ES-I3 (cell line): ENCODE data around the gene STK16.
"Not testable (repeated sequence)": the region's sequence is repeated elsewhere in the genome, so short reads cannot be mapped to it uniquely, and the experiment has no call there.

Experiments
- H3K36me3 ChIP-seq: 2 replicates; pipeline ENCODE4 v1.6.1; 2013; ENCODE audit warnings: mild to moderate bottlenecking, low read length, control low read depth, moderate library complexity; ENCODE audit not compliant: insufficient read depth
- H3K4me1 ChIP-seq: 2 replicates; pipeline ENCODE4 v1.6.1; 2013; ENCODE audit warnings: mild to moderate bottlenecking, control low read depth, low read length; ENCODE audit not compliant: insufficient read depth
- H3K9ac ChIP-seq: 2 replicates; pipeline ENCODE4 v1.6.1; 2013; ENCODE audit warnings: low read depth, mild to moderate bottlenecking, low read length, moderate library complexity
- H3K9me3 ChIP-seq: 2 replicates; pipeline ENCODE4 v1.6.1; 2013; ENCODE audit warnings: mild to moderate bottlenecking, low read length, moderate library complexity; ENCODE audit not compliant: control insufficient read depth, insufficient read depth

STK16 gene, protein sequence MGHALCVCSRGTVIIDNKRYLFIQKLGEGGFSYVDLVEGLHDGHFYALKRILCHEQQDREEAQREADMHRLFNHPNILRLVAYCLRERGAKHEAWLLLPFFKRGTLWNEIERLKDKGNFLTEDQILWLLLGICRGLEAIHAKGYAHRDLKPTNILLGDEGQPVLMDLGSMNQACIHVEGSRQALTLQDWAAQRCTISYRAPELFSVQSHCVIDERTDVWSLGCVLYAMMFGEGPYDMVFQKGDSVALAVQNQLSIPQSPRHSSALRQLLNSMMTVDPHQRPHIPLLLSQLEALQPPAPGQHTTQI

DNA sequence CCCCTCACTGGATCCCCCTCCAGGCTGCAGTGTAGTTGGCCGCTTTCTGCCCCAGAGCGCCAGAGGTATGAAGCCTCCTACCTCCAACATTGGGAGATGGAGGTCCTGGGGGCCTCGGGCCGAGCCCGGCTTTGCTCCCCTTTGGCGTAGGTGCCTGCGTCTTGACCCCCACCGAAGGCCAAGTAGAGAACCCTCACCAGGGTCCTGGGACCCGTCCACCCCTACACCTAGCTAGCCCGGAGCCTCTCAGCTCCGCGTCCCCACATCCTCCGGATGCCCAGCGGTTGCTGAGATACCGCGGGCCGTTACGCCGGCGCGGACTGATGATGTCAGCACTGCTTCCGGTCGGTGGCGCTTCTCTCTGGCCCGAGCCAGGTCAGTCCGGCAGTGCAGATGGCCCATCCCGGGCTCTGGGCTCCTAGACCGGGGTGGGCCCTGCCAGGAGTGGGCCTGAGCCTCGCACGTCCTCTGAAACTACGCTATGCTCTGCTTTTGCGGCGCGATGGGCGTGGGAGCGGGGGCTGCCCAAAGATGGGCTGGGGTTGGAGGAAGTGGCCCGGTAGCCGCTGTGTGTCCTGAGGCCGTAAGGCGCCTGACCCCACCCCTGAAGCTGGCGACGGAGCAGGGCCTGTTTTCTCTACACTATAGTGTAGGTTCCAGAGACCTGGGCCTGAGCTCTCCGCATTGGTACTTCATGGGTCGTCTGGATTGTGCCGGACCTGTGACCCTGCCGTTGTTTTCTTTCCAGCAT lies at the start of gene STK16, which contains the start of gene GLB1L:
Gene STK16 (plus strand): TSS at position 332 of the 751 bp plus-strand sequence. CDS start 521 bp downstream, outside the sequence.
Gene GLB1L (minus strand): TSS at position 297 of the 751 bp plus-strand sequence. CDS start 1,871 bp downstream, outside the sequence.
- Histone ChIP-seq H3K9ac (peak within 1 kb of the TSS; percentile 79), H3K36me3 (0 out of 2 replicates have a peak, but pooled peaks cover 6% of the 10 kb centered on the region), H3K4me1 (peaks cover 23% of the 10 kb centered on the region), H3K9me3 (no peaks in the 10 kb centered on the region)

DNA sequence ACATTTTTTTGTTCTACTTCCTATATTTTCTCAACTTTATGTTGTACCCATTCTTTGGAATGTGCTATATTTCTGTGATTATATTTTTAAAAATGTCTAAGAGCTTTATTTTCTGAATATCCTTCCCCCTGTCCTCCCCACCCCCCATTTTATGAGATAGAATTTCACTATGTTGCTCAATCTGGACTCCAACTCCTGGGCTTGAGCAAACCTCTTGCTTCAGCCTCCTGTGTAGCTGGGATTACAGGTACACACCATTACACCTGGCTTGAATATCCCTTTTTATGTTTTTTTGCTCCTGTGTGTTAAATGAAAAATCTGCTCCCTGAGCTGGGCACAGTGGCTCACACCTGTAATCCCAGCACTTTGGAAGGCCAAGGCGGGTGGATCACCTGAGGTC lies 47.9 kb upstream of the STK16 start:
- Histone ChIP-seq H3K9me3 (no peaks in the 10 kb centered on the region), H3K36me3 (no peaks in the 10 kb centered on the region)

DNA sequence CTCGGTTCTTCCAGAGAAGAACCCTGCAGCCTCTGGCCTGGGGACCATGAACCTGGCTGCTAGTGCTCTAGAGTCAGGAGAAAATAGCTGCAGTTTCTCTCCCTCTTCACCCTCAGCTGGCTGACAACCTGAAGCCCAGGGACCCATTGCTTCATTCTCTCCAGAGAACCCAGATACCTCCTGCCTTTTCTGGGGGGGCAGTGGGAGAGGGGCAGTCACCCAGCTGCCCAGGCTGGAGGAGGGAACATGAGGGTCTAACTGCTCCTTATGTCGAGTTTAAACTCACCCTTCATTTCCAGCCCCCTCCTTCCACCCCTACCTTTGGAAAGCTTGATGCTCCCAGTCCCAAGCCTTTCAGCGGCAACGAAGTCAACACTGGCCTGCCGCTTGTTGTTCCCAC lies 46.3 kb upstream of the STK16 start:
- Histone ChIP-seq H3K36me3 (no peaks in the 10 kb centered on the region), H3K4me1 (peaks cover 3% of the 10 kb centered on the region; the same call in 1 of the 2 replicates), H3K9me3 (no peaks in the 10 kb centered on the region), H3K9ac (no peak overlapping the region)

More for the DNA sequence above, 47.9 kb upstream of the STK16 start:
- peaks cover 3% of the 10 kb centered on the region; the same call in 1 of the 2 replicates for H3K4me1 ChIP-seq
- no peak overlapping the region for H3K9ac ChIP-seq

DNA sequence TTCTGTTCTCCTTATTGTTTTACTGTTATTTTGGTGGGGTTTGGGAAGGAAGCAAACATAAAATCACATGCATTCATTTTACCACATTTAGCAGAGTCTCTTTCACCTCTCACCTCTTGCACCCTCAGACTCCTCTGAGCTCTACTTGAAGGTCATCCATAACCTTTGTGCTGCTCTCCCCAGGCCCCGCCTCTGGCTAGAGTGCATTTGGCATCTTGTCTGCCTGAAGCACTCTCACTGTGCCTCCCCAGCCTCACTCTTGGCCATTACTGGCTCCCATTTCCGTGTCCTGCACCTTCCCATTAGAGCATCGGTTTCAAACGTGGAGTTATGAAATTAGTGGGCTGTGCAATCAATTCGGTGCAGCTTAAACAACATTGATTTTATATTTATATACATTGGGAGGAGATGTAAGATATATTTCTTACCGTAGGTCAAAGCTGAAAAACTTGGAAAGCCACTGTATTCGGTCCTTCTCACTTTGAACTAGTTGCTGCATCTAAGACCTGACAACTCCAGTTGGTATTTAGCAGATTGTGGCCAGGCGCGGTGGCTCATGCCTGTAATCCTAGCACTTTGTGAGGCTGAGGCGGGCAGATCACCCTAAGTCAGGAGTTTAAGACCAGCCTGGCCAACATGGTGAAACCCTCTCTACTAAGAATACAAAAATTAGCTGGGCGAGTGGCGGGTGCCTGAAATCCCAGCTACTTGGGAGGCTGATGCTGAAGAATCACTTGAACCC lies 45.6 kb upstream of the STK16 start:
- Histone ChIP-seq H3K9me3 (no peaks in the 10 kb centered on the region), H3K4me1 (peaks cover 3% of the 10 kb centered on the region; the same call in 1 of the 2 replicates), H3K9ac (no peak overlapping the region), H3K36me3 (no peaks in the 10 kb centered on the region)

DNA sequence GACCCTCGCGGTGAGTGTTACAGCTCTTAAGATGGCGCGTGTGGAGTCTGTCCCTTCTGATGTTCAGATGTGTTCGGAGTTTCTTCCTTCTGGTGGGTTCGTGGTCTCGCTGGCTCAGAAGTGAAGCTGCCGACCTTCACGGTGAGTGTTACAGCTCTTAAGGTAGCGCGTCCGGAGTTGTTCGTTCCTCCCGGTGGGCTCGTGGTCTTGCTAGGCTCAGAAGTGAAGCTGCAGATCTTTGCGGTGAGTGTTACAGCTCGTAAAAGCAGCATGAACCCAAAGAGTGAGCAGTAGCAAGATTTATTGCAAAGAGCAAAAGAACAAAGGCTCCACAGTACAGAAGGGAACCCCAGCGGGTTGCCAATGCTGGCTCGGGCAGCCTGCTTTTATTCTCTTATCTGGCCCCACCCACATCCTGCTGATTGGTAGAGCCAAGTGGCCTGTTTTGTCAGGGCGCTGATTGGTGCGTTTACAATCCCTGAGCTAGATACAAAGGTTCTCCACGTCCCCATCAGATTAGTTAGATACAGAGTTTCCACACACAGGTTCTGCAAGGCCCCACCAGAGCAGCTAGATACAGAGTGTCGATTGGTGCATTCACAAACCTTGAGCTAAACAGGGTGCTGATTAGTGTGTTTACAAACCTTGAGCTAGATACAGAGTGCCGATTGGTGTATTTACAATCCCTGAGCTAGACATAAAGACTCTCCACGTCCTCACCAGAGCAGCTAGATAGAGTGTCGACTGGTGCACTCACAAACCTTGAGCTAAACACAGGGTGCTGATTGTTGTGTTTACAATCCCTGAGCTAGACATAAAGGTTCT lies 44.6 kb upstream of the STK16 start:
- not testable (repeated sequence) for H3K9ac ChIP-seq, H3K36me3 ChIP-seq, H3K9me3 ChIP-seq, H3K4me1 ChIP-seq

DNA sequence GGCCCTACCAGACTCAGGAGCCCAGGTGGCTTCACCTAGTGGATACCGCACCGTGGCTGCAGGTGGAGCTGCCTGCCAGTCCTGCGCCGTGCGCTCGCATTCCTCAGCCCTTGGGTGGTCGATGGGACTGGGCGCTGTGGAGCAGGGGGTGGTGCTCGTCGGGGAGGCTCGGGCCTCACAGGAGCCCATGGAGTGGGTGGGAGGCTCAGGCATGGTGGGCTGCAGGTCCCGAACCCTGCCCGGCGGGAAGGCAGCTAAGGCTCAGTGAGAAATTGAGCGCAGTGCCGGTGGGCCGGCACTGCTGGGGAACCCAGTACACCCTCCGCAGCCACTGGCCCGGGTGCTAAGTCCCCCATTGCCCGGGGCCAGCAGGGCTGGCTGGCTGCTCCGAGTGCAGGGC lies 43.9 kb upstream of the STK16 start:
- H3K9ac ChIP-seq = not testable (repeated sequence)

DNA sequence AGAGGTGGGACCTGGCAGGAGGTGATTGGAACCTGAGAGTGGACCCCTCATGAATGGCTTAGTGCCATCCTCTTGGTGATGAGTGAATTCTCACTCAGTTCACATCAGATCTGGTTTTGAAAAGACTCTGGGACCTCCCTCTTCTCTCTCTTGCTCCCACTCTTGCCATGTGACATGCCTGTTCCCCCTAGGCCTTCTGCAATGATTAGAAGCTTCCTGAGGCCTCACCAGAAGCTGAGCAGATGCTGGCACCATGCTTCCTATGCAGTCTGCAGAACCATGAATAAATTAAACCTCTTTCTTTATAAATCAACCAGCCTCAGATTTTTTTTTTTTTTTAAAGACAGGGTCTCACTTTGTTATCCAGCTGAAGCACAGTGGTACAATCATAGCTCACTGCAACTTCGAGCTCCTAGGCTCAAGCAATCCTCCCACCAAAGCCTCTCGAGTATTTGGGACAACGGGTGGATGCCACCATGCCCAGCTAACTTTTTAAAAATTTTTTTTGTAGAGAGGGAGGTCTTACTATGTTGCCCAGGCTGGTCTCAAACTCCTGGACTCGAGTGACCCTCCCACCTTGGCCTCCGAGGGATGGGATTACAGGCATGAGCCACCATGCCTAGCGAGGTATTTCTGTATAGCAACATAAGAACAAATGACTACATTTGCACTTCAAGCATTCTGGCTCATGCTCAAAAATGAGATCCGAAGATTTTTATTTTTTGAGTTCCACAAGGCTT lies 40.7 kb upstream of the STK16 start:
- no peaks in the 10 kb centered on the region; the same call in 1 of the 2 replicates for H3K36me3 ChIP-seq
- H3K9ac ChIP-seq = no peak overlapping the region
- H3K9me3 ChIP-seq = no peaks in the 10 kb centered on the region
- H3K4me1 ChIP-seq = peaks cover 5% of the 10 kb centered on the region; the same call in 1 of the 2 replicates

More for the DNA sequence above, 43.9 kb upstream of the STK16 start:
- not testable (repeated sequence) for H3K9me3 ChIP-seq, H3K4me1 ChIP-seq, H3K36me3 ChIP-seq

DNA sequence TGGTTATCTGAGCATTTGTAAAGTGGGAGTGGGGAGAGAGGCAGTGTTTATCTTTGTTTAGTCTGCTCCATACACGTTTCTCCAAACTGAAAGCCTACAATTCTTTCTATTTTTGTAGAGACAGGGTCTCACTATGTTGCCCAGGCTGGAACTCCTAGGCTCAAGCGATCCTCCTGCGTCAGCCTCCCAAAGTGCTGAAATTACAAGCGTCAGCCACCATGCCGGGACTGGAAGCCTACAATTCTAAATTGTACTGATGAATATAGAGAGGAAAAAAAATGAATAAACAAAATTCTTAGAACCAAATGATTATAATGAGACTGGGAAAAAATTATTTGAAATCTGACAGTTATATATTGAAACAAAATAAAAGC lies 40.1 kb upstream of the STK16 start:
- Histone ChIP-seq H3K36me3 (no peaks in the 10 kb centered on the region; the same call in 1 of the 2 replicates), H3K4me1 (peaks cover 5% of the 10 kb centered on the region; the same call in 1 of the 2 replicates), H3K9ac (no peak overlapping the region), H3K9me3 (no peaks in the 10 kb centered on the region)

DNA sequence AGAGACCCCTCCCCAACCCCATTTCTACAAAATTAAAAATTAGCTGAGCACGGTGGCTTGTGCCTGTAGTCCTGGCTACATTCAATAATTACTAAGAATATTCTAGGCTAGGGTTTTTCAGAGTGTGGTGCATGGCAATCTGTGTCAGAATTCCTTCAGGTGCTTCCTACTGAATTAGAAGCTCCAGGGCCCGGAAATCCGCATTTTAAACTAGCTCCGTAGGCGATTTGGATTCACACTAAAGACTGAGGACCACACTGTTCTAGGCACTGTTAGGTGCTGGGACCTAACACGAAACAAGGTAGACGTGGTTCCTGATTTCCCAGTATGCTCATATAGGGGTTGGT lies 39.3 kb upstream of the STK16 start:
- Histone ChIP-seq H3K4me1 (peaks cover 5% of the 10 kb centered on the region; the same call in 1 of the 2 replicates), H3K9me3 (no peaks in the 10 kb centered on the region), H3K36me3 (no peaks in the 10 kb centered on the region; the same call in 1 of the 2 replicates), H3K9ac (peak overlapping the region; percentile 95)

DNA sequence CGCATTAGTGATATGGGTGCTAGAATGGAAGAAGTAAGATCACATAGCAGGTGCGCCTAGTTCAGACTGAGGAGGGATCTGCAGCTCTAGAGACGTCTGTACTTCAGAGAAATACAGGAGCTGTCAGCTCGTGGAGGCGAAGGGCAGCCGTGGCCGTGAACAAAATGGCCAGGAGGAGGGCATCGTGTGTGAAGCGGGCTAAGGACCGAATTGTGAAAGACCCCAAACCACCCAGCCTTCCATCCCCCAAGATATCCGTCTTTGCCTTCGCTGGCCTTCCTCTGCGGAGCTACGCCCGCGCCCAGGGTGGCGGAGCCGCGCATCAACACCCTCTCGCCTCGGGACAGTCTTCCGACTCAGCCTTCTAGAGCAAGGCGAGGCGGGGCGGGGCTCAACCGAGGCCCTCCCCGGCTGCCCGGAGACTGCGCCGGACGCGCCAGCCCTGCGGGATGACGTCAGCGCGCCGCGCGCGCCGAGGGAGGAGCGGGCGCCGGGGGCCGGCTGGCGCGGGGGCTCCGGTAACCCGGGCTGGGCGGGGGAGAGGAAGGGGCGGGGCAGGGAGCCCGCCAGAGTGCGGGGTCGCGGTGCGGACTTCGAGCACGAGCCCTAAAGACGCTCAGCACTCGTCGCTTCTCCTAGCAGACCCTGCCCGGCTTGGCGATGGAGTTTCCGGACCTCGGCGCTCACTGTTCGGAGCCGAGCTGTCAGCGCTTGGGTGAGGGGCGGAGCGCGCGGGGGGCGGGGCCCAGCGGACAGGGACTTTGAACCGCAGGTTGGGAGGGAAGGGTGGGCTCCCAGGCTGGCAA lies 38.7 kb upstream of the STK16 start, which contains the start of gene ZFAND2B:
Gene ZFAND2B (plus strand): TSS at position 455 of the 806 bp plus-strand sequence. CDS start 206 bp downstream, at position 661.
- H3K9me3 ChIP-seq = no peaks in the 10 kb centered on the region
- peaks cover 5% of the 10 kb centered on the region; the same call in 1 of the 2 replicates for H3K4me1 ChIP-seq
- peak within 1 kb of the TSS; percentile 95 for H3K9ac ChIP-seq
- no peaks in the 10 kb centered on the region; the same call in 1 of the 2 replicates for H3K36me3 ChIP-seq

DNA sequence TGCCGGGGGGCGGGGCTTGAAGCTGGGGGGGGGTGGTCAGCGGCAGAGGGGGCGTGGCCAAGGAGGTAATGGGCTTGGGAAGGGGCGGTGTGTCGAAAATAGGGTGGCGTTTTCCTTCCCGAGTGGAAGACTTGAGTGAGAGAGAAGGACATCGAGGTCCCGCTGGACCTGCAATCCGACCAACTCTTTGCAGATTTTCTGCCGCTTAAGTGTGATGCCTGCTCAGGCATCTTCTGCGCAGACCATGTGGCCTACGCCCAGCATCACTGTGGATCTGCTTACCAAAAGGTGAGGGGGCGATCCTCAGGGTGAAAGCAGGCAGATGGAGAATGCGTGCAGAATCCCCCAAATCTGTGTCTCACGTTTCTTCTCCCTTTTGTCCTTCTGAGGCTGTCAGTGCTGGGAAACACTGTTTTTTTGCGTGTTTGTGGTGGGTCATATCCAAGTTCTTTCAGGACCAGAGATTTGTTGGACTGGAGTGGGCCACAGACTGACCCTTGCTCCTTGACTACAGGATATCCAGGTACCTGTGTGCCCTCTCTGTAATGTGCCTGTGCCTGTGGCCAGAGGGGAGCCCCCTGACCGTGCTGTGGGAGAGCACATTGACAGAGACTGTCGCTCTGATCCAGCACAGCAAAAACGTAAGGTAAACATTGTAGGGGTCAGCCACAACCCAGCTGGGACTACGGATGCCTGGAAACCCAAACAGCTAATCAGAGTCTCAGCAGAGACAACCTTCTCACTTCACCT lies 38.0 kb upstream of the STK16 start:
- Histone ChIP-seq H3K36me3 (no peaks in the 10 kb centered on the region; the same call in 1 of the 2 replicates), H3K9me3 (no peaks in the 10 kb centered on the region), H3K4me1 (peaks cover 5% of the 10 kb centered on the region; the same call in 1 of the 2 replicates), H3K9ac (peak overlapping the region; percentile 95)
